Caco-2 (cell line): Measurements from ENCODE around the gene GALR3. TPM values are rescaled to one million over a fixed set of nuclear protein-coding genes. Genes with fewer than 3 reads are reported as not detected.

Experiments used
- BruUV-seq: library from RNA; stranded (reverse); fragments of 400-500 nt; replicated peaks from 2 replicates; lab custom pipeline; 2021; lab: Mats Ljungman, UMichigan
- CTCF ChIA-PET: fragments of 300-600 bp; sonication (Branson Sonifier 250); formaldehyde crosslinking; loops from one replicate; lab custom pipeline; 2022; ENCODE audit warnings: antibody characterized with exemption; lab: Charles Lee
- POLR2A ChIA-PET: fragments of 300-600 bp; sonication (Branson Sonifier 250); formaldehyde crosslinking; loops from one replicate; lab custom pipeline; 2022; ENCODE audit warnings: antibody characterized with exemption; lab: Charles Lee
- DNase-seq, 2 experiments: peaks; one replicate each; pipeline versions ENCODE4 v3.0.0 to v3.0.0-alpha.2; 2020 to 2022
- H3K27me3 ChIP-seq: replicated peaks from 2 replicates; pipeline ENCODE4 v1.6.0; 2011; ENCODE audit warnings: low read length; ENCODE audit not compliant: control insufficient read depth, insufficient read depth
- H3K36me3 ChIP-seq: 2 replicates; pipeline ENCODE4 v1.5.1; 2011; ENCODE audit warnings: low read length; ENCODE audit not compliant: control insufficient read depth, insufficient read depth
- H3K4me1 ChIP-seq: fragments of 250-450 bp; sonication (Bioruptor Pico); 2 replicates; pipeline ENCODE4 v1.5.1; 2020; ENCODE audit warnings: mild to moderate bottlenecking
- H3K4me3 ChIP-seq: 2 replicates; pipeline ENCODE4 v1.5.1; 2011; ENCODE audit warnings: low read depth, mild to moderate bottlenecking, control low read depth, low read length
- H3K9me3 ChIP-seq: fragments of 250-450 bp; sonication (Bioruptor Pico); 2 replicates; pipeline ENCODE4 v1.5.1; 2020; ENCODE audit warnings: mild to moderate bottlenecking, moderate library complexity
- H3K27ac Mint-ChIP-seq: one replicate; pipeline ENCODE4 v1.8.0; 2022; ENCODE audit warnings: mixed read lengths; ENCODE audit not compliant: unreplicated experiment
- H3K27me3 Mint-ChIP-seq: one replicate; pipeline ENCODE4 v1.8.0; 2022; ENCODE audit warnings: mixed read lengths; ENCODE audit not compliant: insufficient read depth, unreplicated experiment
- H3K36me3 Mint-ChIP-seq: one replicate; pipeline ENCODE4 v1.8.0; 2022; ENCODE audit warnings: mild to moderate bottlenecking, mixed read lengths; ENCODE audit not compliant: insufficient read depth, unreplicated experiment
- H3K4me1 Mint-ChIP-seq: one replicate; pipeline ENCODE4 v1.8.0; 2022; ENCODE audit warnings: low read depth, mixed read lengths; ENCODE audit not compliant: unreplicated experiment
- H3K4me3 Mint-ChIP-seq: one replicate; pipeline ENCODE4 v1.8.0; 2022; ENCODE audit warnings: mild to moderate bottlenecking, moderate library complexity, mixed read lengths; ENCODE audit not compliant: unreplicated experiment
- H3K9me3 Mint-ChIP-seq: one replicate; pipeline ENCODE4 v1.8.0; 2022; ENCODE audit warnings: mixed read lengths; ENCODE audit not compliant: unreplicated experiment
- intact Hi-C: fragments of 100-400 bp; cut with micrococcal nuclease; formaldehyde crosslinking; loops from one replicate; pipeline ENCODE4 v1.10.0; 2022; ENCODE audit not compliant: unreplicated experiment
- total RNA-seq: library from RNA; stranded (reverse); gene quantifications from 2 replicates; pipeline ENCODE4 v1.2.3, GENCODE V29; 2022
- TF ChIP-seq, protein P1 (sequence below), 2 experiments: fragments of 200-600 bp in 1 of 2; IDR thresholded peaks; 1 replicate in 1 of 2; 2 replicates in 1 of 2; pipeline versions ENCODE4 v1.5.1 to v1.8.0; 2011 to 2022; ENCODE audit warnings: antibody characterized with exemption in 1 of 2, control low read depth in 1 of 2, inconsistent platforms in 1 of 2, low read depth in 1 of 2, low read length in 1 of 2, mild to moderate bottlenecking in 1 of 2, moderate library complexity in 1 of 2; ENCODE audit not compliant: insufficient read depth in 1 of 2, severe bottlenecking in 1 of 2, unreplicated experiment in 1 of 2

GALR3 gene
- total RNA-seq, 1 experiment from 2014 or later, result 0.27 TPM

DNA sequence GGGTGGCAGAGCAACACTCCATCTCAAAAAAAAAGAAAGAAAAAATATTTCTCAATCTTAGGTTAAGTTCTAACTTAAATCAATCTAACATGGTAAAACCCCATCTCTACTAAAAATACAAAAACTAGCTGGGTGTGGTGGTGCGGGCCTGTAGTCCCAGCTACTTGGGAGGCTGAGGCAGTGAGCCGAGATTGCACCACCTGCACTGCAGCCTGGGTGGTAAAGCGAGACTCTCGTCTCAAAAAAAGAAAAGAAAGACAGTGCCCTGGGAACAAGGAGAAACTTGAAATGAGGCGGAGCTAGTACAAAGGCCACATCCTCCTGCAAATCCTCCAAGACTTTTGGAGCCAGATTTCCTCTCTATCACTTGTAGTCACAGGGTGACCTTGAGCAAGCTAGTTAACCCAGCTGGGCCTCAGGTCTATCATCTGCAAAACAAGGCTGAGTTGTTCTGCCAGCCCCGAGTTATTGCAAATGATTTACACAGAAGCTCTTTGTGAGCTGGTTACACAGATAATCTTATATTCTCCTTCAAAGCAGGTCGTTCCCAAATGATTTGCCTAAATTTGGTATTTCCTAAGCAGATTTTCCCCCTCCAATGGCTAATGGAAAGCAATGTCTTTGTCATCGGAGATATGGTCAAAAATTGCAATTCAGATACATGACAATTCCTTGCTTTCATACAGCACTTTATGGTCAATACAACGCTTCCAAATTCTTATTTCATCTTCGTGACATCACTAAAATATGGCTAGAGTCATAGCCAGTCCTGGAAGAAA, 19.0 kb downstream of the GALR3 start:
- H3K4me3 Mint-ChIP-seq, result peak overlapping the region; percentile 79
- no peaks in the 10 kb centered on the region for H3K36me3 ChIP-seq
- no peak overlapping the region for H3K27ac Mint-ChIP-seq
- H3K27me3 ChIP-seq, result no peaks in the 10 kb centered on the region
- H3K36me3 Mint-ChIP-seq, result peaks cover 17% of the 10 kb centered on the region
- ChIA-PET CTCF (no interaction called here), POLR2A (no interaction called here)
- intact Hi-C loops, result no loop called here
- no peaks in the 10 kb centered on the region for H3K4me1 Mint-ChIP-seq
- DNase-seq, result no peak
- H3K4me1 ChIP-seq, result peaks cover 9% of the 10 kb centered on the region; the same call in 1 of the 2 replicates
- TF ChIP-seq, protein P1, sequence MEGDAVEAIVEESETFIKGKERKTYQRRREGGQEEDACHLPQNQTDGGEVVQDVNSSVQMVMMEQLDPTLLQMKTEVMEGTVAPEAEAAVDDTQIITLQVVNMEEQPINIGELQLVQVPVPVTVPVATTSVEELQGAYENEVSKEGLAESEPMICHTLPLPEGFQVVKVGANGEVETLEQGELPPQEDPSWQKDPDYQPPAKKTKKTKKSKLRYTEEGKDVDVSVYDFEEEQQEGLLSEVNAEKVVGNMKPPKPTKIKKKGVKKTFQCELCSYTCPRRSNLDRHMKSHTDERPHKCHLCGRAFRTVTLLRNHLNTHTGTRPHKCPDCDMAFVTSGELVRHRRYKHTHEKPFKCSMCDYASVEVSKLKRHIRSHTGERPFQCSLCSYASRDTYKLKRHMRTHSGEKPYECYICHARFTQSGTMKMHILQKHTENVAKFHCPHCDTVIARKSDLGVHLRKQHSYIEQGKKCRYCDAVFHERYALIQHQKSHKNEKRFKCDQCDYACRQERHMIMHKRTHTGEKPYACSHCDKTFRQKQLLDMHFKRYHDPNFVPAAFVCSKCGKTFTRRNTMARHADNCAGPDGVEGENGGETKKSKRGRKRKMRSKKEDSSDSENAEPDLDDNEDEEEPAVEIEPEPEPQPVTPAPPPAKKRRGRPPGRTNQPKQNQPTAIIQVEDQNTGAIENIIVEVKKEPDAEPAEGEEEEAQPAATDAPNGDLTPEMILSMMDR (IDR thresholded peaks at IDR 0.05; ENCODE audit: insufficient read depth in 1 of 2, low read depth in 1 of 2, low read length in 1 of 2, severe bottlenecking in 1 of 2, unreplicated experiment in 1 of 2), result no peak
- no peaks in the 10 kb centered on the region for H3K27me3 Mint-ChIP-seq
- BruUV-seq, result no TSS peak
- H3K9me3 Mint-ChIP-seq, result no peaks in the 10 kb centered on the region
- H3K9me3 ChIP-seq, result peaks cover 3% of the 10 kb centered on the region; the same call in 1 of the 2 replicates
- H3K4me3 ChIP-seq, result no peak overlapping the region

DNA sequence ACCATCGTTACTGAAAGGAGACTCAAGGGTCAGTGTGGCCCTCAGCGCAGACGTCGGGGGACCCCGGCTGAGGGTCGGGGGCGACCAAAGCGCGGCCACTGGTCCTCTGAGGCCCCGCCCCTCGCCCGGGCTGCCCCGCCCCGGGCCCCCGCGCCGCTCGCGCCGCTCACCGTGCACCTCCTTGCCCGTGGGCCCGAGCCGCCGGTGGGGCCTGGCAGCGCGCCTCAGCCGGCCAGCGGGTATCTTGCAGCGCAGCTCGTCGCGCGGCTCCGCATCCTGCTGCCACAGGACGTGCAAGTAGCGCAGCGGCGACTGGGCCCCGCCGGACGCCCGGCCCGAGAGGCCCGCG, 20.5 kb downstream of the GALR3 start:
- Histone ChIP-seq H3K4me1 (peaks cover 9% of the 10 kb centered on the region; the same call in 1 of the 2 replicates), H3K9me3 (peaks cover 3% of the 10 kb centered on the region; the same call in 1 of the 2 replicates), H3K27me3 (no peaks in the 10 kb centered on the region), H3K4me3 (peak overlapping the region; percentile 75), H3K36me3 (no peaks in the 10 kb centered on the region)
- H3K4me3 Mint-ChIP-seq, result peak overlapping the region; percentile 79
- no peaks in the 10 kb centered on the region for H3K9me3 Mint-ChIP-seq
- intact Hi-C loops, result loop anchor here (2.0 kb wide), 1 partner anchor 37 kb away; the partner anchor contains the start of gene GCAT
- BruUV-seq, result no TSS peak
- H3K27me3 Mint-ChIP-seq, result no peaks in the 10 kb centered on the region
- TF ChIP-seq, protein P1 (IDR thresholded peaks at IDR 0.05; ENCODE audit: insufficient read depth in 1 of 2, low read depth in 1 of 2, low read length in 1 of 2, severe bottlenecking in 1 of 2, unreplicated experiment in 1 of 2), result no peak
- peak in 1 of 2 experiments; percentile 67 for DNase-seq
- H3K4me1 Mint-ChIP-seq, result peaks cover 7% of the 10 kb centered on the region
- ChIA-PET CTCF (interaction anchor here (0.8 to 1.4 kb wide), 3 partner anchors 19 to 62 kb away, joined by 3 to 6 read pairs (median 5); partner anchors contain the start of genes GCAT and MICALL1), POLR2A (interaction anchor here (0.6 to 1.7 kb wide), 7 partner anchors 27 to 825 kb away, joined by 3 to 19 read pairs (median 4); partner anchors contain the start of genes GCAT, LGALS2 and TST)
- H3K36me3 Mint-ChIP-seq, result peaks cover 28% of the 10 kb centered on the region
- H3K27ac Mint-ChIP-seq, result peak overlapping the region; percentile 53

GRCh38 chr22:37844904-37845329, 21.7 kb downstream of the GALR3 start:
- peaks cover 7% of the 10 kb centered on the region for H3K4me1 Mint-ChIP-seq
- no TSS peak for BruUV-seq
- Histone ChIP-seq H3K36me3 (no peaks in the 10 kb centered on the region), H3K27me3 (no peaks in the 10 kb centered on the region), H3K9me3 (peaks cover 3% of the 10 kb centered on the region; the same call in 1 of the 2 replicates), H3K4me3 (peak overlapping the region; percentile 75), H3K4me1 (peaks cover 9% of the 10 kb centered on the region; the same call in 1 of the 2 replicates)
- ChIA-PET POLR2A (interaction anchor here (1.7 kb wide), 1 partner anchor 37 kb away, joined by 19 read pairs; the partner anchor contains the start of gene GCAT), CTCF (interaction anchor here (1.4 kb wide), 1 partner anchor 18 kb away, joined by 6 read pairs; no protein-coding TSS in a partner anchor)
- H3K36me3 Mint-ChIP-seq, result peaks cover 34% of the 10 kb centered on the region
- H3K27ac Mint-ChIP-seq, result no peak overlapping the region
- H3K27me3 Mint-ChIP-seq, result no peaks in the 10 kb centered on the region
- TF ChIP-seq, protein P1 (IDR thresholded peaks at IDR 0.05; ENCODE audit: insufficient read depth in 1 of 2, low read depth in 1 of 2, low read length in 1 of 2, severe bottlenecking in 1 of 2, unreplicated experiment in 1 of 2), result no peak
- no peak for DNase-seq
- intact Hi-C loops, result loop anchor here (2.0 kb wide), 1 partner anchor 38 kb away; the partner anchor contains the start of gene GCAT
- no peaks in the 10 kb centered on the region for H3K9me3 Mint-ChIP-seq
- H3K4me3 Mint-ChIP-seq, result peak overlapping the region; percentile 79
